CD4-positive, alpha-beta T cell treated with Interleukin-12 subunit alpha and Interleukin-12 subunit beta, for 1 hour (primary cell): ENCODE results near the gene RPS6KA3.
"Not testable (repeated sequence)": the region's sequence is repeated elsewhere in the genome, so short reads cannot be mapped to it uniquely, and the experiment has no call there.

ENCODE experiments used
- DNase-seq: peaks from one replicate; pipeline ENCODE4 v3.0.0-alpha.2; 2020

The RPS6KA3 gene

DNA sequence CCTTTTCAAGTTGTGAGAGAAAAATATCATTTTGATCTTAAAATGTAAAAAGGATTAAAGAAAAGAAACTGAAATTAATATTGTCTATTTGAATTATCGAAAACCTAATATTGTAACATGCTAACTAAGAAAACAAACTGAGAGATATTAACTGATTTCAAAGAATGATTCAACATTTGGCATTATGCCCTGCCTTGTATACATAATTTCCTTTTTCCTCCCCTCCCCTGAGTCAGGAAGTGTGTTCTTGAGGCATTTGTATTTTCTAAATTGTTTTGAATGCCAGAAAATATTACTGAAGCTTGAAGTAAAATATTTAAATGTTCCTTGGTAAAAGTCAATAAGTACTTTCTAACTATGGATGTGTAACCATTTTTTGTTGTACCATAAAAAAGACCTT lies 49.4 kb downstream of the RPS6KA3 start:
- peak; percentile 7 for DNase-seq

- DNase-seq = no peak
Measured at GRCh38 chrX:20215565-20215964, 51.1 kb downstream of the RPS6KA3 start.

DNA sequence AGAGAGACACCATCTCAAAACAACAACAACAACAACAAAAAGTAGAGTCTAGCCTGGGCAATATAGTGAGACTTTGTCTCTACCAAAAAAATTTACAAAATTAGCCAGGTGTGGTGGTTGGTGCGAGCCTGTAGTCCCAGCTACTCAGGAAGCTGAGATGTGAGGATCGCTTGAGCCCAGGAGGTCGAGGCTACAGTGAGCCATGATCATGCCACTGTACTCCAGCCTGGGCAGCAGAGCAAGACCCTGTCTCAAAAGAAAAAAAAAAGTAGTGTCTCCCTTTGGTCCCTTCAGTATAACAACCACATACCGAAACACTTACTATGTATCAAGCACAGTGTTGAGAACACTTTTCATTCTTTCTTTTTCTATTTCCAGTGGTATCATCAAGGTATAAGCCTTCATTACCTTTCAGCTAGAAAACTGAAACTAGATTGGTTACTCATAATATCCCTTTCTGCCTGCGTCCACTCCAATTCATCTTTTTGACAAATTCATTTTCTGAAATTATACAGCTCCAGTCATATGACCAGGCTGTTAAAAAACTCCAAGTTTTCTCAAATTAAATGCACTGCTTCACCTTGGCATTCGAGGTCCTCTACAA lies 54.1 kb downstream of the RPS6KA3 start:
- no peak for DNase-seq

DNA sequence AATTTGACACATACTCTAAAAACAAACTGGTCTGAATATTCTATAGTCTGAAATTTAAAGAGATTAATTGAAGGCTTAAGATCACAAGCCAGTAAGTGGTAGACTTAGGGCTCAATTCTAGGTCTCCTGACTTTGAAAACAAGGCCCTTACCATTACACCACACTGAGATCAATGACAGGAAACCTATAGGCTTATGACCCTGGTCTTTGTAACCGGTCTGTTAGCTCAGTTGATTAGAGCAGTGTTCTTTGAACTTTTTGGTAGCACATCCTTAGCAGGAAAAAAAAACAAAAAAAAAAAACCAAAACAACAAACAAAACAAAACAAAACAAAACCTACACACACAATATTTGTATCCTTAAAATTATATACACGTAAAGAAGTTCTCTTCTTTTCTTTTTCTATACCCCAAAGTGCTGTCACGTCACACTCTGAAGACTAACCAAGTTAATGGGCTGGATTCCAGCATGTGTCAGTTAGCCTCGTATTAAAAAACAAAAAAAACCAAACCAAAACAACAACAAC lies 55.4 kb downstream of the RPS6KA3 start:
- no peak for DNase-seq

DNA sequence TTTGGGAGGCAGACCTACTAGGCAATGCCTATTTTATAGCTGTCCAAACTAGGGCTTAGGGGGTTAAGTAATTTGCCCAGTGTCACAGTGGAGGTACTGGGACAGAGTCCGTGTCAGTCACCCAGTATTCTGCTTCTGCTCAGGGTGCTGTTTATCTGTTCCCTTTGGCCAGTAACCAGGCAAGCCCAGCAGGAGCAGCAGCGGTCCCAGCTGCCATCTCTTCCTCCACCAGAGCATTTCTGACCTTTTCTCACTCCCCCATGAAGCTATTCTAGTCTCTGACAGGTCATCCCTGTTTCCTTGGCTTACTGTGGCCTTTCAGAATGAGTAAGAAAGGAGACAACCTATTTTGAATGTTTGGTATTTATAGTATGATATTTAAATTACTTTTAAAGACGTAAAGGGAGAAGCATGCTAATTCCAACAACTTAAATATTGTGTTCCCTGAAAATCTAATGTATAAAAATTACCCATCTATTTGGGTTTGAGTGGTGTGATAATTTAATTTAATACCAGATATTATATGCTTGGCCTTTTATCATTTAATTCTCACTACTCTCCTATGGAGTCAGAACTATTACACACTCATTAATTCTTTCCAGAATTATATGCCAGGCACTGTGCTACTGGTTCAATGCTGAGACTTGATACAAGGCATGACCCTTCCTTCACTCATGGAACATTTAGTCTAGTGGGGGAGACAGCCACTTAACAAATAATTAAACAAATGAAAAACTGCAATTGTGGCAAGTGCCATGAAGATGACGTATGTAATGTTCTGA lies 60.6 kb downstream of the RPS6KA3 start:
- DNase-seq = no peak

DNA sequence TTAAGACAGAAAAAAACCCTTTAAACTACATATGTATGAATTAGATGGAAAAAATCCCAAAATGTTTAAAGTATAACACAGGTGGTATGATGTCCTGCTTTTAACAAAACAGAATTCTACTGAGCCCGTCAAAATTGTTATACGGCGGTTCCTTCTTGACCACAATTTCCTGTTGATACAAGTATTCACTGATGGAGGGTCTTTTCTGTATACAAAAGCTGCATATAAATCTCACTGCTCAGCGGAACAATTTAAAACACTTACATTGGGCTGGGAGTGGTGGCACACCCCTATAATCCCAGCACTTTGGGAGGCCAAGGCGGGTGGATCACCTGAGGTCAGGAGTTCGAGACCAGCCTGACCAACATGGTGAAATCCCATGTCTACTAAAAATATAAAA lies 62.4 kb downstream of the RPS6KA3 start:
- DNase-seq = peak; percentile 11

- DNase-seq = no peak
Measured at GRCh38 chrX:20197641-20198210, 69.0 kb downstream of the RPS6KA3 start.

GRCh38 chrX:20189171-20189570 lies 77.5 kb downstream of the RPS6KA3 start:
- DNase-seq = no peak

DNA sequence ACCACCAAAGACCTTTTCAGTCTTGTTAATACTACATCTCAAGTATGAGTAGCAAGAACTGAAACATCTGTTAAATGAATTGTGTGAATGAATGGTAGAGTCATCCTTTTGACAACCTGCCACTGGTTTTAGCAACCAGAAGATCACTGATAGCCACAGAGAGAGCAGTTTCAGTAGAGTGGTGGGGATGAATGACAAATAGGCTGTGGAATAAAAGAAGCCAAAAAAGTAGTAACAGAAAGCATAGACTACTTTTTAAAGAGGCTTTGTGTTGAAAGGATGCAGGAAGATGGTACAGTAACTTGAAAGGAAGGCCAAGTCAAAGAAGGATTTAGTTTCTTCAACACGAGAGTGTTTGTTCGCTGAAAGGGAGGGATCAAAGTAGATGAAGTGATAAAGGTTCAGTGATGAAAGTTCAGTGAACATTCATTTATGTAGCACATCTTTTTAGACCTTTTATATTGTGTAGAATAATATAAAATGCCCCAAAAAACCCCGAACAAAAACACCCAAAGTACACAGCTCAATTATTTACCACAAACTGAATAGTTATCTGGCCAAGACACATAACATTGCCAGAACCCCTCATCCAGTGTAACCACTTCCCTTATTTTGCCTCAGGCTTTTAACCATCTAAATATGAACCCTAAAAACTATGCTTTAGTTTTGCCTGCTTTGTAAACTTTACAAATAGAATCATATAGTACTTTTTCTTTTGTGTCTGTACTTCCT lies 84.9 kb downstream of the RPS6KA3 start:
- DNase-seq = no peak

DNA sequence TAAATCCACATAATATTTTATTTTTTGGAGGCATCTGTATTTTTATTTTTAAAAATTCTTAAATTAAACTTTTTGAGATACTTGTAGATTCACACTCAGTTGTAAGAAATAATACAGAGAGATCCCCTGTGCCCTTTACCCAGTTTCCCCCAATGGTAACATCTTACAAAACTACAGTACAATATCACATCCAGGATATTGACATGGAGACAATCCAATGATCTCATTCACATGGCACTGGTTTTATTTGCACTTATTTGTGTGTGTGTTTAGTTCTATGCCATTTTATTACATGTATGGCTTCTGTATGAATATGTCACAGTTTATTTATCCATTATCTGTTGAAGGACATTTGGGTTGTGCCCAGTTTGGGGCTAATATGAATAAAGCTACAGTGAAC lies 89.6 kb downstream of the RPS6KA3 start:
- DNase-seq = no peak

DNA sequence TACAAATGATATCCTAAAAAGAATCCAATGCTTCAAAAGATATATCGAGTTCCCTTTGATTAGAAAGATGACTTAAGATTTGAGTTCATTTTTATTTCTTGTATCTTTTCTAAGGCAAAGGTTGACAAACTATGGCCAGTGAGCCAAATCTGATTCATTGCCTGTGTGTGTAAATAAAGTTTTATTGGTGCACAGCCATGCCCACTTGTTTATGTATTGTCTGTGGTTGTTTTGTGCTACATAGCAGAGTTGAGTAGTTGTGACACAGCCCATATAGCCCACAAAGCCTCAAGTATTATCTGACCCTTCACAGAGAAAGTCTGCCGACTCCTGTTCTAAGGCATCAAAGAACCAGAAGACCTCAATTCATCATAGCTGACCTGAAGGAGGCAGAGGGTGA lies 92.9 kb downstream of the RPS6KA3 start:
- no peak for DNase-seq

- DNase-seq = no peak
Measured at GRCh38 chrX:20173313-20173712, 93.4 kb downstream of the RPS6KA3 start.

DNA sequence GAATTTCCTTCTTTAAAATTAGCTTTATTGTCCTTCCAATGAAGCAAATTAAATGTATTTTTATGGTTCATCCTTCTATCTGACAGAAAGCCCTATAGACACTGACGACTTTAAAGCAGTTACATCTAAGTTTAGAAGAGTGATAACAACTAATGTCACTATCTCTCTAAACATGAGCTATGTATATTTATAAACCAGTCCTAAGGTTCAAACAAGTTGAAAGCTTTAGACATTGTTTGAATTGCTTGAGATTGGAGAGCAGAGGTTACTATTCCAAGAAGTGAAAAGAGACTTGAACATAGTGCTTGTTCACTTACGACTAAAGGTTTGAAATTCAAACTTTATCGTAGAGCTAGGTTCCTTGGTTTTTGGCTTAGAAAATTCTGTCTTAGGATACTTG lies 94.8 kb downstream of the RPS6KA3 start:
- DNase-seq = no peak

GRCh38 chrX:20162516-20162915 lies 104.2 kb downstream of the RPS6KA3 start:
- not testable (repeated sequence) for DNase-seq

DNA sequence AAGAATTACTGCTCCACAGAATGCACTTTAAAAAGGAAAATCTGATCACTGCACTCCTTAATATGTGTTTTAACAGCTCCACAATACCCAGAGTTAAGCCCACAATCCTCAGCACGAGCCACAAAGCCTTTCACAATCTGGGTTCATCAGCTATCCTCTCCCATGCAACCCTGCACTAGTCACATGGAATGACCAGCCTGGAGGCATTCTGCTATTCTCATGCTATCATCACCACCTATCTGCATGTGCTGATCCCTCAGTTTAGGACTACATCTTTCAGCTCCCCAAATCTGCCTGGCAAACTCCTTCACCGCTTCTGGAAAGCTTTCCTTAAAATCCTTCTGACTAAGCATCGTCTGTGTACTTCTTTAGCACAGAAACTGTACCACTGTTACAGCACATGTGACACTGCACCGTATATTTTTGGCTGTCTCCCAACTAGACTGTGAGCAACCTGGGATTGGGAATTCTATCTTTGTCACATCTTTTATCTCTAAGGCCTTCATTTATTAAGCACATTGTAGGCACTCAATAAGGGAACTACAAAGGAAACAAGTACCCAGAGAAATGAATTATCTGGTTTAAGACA lies 106.8 kb downstream of the RPS6KA3 start:
- DNase-seq = no peak

DNA sequence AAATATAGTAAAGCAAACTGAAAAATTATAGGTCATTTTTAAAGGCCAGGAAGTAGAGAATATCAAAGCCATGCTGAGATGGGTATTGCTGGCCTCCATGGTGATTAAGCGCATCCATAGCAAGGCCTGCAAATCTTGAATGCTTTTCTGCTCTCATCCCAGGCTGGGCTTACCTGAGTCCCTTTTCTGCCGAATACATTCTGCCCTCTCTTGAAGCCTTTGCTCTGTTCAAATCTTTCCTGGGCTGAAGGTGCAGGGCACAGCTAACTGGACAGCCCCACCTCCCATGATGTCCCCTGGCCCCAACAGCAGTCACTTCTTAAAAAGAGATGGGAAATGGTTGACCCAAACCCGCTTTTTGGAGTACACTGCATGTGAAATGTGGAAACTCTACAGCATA lies 115.0 kb downstream of the RPS6KA3 start:
- DNase-seq = no peak

DNA sequence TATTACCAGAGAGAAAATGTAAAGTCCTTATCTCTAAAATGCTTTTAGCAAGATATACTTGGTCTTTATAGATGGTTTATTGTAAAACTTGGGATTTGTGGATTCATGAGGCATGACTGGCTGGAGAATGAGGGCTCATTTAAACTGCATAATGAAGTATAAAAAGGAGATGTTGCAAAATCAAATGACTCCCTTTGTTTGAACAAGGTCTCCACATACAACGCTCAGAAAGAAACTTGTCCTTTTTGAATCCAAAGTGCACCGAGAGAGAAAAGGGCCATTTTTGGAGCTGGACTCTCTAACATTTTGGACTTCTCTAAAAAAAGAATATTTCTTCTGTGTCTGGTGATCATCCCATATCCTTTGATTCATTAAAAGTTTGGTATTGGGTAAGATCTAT lies 117.4 kb downstream of the RPS6KA3 start:
- DNase-seq = no peak

DNA sequence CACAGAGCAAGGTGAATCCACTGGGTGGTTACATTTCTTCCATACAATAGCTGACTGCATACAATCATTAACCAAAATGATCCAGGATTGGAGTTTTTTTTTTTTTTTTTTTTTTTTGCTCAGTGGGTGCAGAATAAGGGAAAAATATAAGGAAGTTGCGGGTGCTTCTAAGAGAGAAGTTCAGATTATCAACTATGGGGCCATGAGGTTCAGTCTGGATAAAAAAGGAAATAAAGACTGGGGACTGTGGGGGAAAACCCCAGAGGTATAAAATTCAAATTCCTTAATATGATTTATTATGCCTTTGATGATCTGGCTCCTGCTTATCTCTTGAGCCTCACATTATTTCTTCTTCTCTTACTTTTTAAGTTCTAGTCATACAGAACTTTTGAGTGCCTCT lies 119.1 kb downstream of the RPS6KA3 start:
- no peak for DNase-seq

GRCh38 chrX:20144491-20144890 lies 122.2 kb downstream of the RPS6KA3 start:
- no peak for DNase-seq

DNA sequence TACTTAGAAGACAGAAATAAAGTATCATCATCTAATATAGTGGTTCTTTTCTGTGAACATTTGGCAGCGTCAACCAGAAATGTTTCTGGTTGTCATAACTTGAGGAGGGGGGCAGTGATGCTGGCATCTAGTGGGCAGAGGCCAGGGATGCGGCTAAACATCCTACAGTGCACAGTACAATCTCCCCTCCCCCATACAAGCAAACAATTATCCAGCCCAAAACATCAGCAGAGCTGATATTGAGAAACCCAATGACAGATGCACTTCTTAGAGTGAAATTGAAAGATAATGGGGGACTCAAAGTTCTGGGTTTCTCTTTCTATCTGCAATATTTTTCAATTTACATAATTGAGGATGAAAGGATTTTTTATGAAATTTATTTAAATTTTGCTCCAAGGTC lies 123.1 kb downstream of the RPS6KA3 start:
- no peak for DNase-seq

DNA sequence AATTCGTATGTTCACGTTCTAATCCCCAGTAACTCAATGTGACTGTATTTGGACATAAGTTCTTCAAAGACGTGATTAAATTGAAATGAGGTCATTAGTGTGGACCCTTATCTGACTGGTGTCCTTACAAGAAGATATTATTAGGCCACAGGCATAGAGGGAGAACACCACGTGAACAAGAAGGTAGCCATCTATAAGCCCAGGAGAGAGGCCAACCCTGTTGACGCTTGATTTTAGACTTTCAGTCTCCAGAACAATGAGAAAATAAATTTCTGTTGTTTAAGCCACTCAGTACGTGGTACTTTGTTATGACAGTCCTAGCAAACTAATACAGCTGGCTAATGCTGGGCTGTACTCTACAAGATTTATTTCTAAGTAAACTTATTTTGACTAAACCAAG lies 123.6 kb downstream of the RPS6KA3 start:
- DNase-seq = no peak

DNA sequence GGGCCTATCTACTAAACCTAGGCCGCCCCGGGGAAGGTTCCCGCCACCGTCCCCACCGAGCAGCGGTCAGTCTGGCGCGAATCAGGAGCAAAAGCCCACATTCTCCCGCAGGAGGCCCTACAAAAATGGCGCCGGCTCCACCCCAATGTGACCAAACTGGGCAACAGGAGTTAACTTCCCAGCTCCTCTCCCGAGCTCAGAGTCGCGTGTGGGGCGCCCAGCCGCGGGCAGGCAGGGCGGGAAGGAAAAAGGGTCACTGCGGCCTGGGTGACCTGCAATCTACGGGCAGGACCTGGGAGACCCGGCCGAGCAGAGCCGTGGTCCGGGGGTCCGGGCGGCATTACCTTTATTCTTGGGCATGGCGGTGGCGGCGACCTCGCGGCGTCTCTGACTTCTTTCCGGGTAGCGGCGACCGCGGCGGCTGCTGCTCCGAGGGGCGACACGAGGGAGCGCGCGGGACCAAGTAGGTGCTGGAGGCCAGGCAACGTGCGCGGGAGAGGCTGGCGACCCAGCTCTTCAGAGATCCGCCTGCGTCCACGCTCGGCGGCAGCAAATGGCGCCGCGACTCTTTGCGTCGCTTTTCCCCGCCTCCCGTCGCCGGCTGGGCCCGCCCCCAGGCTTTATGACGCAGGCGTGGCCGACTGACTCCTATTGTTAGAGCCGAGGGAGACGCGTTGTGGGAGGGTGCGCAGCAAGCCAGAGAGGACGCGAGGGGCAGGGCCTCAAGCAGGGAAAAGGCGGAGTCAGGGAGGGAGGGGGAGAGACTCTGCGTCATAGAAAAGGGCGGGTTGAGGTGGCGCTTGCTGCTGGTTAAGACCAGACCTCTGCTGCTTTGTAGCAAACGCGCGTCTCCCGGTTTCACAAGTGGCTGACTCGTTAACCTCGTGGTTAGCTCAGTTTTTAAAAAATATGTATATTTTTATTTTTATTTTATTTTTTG lies 125.2 kb downstream of the RPS6KA3 start, which contains the start of gene EIF1AX:
Gene EIF1AX (minus strand): TSS at position 558 of the 940 bp plus-strand sequence. CDS start 198 bp downstream, at position 360.
- DNase-seq = peak; percentile 96
